DMS53 treated with DMSO at 0.1 percent for 48 hours (cell line): Measurements from ENCODE around the gene TK2.
"Not testable (repeated sequence)": the region's sequence is repeated elsewhere in the genome, so short reads cannot be mapped to it uniquely, and the experiment has no call there.

Experiments
- DNase-seq: peaks from one replicate; lab custom pipeline; 2025; ENCODE audit not compliant: unreplicated experiment; lab: John Stamatoyannopoulos, UW

TK2 gene

DNA sequence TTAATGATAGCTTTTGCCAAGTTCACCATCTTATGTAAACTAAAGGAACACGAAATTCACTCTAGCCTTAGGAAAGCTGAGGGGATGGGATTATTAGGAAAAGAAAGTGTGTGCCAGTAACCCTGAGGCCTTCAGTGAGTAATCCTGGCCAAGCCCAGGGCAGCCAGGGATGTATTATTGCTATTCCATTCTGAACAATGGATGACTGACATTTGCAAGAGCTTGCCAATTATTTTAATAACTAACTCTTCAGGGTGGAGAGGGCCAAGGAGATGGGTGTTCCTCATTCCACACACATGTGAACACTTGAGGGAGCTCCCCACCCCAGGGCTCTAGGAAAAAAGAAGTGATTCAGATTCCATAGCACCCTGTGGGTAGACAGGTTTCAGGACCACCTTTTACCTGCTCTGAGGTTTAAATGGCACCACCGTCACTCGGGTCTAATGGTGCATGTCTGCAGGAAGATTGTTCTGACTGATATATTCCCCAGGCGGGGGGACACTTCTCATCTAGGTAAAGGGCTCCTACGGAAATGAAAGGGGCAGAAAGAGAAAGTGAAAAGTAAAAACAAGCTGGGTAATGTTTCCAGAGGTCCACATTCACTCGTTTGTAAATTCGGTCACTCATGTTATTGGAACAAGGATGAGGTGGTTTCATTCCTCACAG, 41.5 kb downstream of the TK2 start:
- DNase-seq, result no peak

DNA sequence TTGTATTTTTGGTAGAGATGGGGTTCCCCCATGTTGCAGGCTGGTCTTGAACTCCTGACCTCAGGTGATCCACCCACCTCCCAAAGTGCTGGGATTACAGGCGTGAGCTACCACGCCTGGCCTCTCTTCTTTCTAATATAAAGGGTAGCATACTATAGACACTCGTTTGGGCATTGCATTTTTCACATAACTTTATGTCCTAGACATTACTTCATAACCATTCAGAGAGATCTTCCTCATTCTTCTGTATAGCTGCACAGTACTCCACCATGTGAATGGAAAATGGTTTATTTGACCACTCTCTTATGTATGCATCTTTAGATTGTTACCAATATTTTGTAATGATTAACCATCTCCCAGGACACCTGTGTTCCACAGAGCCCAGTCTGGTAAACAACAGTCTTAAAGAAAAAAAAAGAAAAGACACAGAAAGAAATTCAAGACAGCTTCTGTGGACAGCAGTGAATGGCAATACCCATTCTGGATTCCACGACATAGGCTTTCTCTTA, 42.1 kb downstream of the TK2 start:
- no peak for DNase-seq

DNA sequence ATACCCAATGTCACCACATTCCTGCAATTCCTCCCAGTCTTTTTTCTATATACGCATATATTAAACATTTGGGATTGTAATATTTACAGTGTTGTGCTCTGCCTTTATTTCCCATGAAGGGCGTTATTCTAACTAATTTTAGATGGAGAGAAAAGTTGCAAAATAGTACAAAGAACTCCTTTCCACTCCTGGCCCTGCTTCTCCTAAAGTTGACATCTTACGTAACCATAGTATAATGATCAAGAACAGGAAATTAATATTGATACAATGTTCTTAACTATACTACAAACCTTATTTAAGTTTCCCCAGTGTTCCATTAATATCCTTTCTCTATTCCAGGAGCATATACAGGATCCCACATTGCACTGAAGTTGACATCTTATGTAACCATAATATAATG, 46.3 kb downstream of the TK2 start:
- DNase-seq, result no peak

DNA sequence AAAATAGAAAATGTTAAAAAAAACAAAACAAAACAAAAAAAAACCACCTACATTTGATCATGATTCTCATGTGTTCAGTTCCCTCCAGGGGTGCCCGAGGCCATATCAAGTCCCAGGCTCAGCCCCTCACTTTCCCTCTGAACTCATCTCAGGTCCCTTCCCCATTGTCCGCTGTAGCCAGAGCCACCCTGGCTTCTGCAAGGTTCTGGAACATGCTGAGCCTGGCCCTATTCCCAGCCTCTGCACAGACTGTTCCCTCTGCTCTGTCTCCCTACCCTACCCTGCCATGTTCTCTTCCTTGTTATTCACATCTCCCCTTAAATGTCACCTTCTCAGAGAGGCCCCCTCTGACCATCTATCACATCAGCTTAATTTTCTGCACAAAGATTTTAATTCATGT, 46.9 kb downstream of the TK2 start:
- DNase-seq, result no peak

DNA sequence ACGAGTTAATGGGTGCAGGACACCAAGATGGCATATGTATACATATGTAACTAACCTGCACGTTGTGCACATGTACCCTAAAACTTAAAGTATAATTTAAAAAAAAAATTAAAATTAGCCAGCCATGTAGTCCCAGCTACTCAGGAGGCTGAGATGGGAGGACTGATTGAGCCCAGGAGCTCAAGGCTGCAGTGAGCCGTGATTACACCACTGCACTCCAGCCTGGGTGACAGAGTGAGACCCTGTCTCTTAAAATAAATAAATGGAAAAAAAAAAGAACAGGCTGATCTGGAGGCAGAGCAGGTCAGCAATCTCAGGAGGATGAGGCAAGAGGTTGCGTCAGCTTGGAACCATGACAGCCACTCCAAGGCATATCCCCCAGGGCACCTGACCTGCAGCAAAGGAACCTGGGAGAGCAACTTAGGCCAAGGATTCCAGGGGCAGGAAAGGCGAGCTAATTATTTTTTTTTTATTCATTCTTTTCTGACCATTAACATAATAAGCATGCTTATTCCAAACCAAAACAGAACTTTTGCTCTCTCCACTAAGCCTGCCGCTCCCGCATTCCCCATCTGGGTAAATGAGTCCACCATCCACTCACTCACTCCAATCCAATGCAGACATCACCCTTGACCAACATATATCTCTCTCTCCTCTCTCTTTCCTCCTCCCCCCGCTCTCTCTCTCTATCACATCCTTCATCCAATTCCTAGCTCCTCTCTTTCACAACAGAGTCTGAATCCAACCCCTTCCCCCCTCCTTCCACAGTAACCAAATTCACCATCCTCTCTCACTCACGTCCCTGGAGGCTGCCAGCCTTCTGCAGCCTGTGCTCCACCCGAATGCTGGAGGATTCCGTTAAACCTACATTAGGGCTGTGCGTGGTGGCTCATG, 47.7 kb downstream of the TK2 start:
- no peak for DNase-seq

DNA sequence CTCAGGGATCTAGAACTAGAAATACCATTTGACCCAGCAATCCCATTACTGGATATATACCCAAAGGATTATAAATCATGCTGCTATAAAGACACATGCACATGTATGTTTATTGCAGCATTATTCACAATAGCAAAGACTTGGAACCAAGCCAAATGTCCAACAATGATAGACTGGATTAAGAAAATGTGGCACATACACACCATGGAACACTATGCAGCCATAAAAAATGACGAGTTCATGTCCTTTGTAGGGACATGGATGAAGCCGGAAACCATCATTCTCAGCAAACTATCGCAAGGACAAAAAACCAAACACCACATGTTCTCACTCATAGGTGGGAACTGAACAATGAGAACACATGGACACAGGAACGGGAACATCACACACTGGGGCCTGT, 48.4 kb downstream of the TK2 start:
- DNase-seq, result not testable (repeated sequence)

DNA sequence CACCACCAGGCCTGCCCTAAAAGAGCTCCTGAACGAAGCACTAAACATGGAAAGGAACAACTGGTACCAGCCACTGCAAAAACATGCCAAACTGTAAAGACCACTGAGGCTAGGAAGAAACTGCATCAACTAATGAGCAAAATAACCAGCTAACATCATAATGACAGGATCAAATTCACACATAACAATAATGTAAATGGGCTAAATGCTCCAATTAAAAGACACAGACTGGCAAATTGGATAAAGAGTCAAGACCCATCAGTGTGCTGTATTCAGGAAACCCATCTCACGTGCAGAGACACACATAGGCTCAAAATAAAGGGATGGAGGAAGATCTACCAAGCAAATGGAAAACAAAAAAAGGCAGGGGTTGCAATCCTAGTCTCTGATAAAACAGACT, 52.0 kb downstream of the TK2 start:
- not testable (repeated sequence) for DNase-seq

DNA sequence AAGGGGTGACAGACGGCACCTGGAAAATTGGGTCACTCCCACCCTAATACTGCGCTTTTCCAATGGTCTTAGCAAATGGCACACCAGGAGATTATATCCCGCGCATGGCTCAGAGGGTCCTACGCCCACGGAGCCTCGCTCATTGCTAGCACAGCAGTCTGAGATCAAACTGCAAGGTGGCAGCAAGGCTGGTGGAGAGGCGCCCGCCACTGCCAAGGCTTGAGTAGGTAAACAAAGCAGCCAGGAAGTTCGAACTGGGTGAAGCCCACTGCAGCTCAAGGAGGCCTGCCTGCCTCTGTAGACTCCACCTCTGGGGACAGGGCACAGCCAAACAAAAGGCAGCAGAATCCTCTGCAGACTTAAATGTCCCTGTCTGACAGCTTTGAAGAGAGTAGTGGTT, 53.7 kb downstream of the TK2 start:
- DNase-seq, result not testable (repeated sequence)

DNA sequence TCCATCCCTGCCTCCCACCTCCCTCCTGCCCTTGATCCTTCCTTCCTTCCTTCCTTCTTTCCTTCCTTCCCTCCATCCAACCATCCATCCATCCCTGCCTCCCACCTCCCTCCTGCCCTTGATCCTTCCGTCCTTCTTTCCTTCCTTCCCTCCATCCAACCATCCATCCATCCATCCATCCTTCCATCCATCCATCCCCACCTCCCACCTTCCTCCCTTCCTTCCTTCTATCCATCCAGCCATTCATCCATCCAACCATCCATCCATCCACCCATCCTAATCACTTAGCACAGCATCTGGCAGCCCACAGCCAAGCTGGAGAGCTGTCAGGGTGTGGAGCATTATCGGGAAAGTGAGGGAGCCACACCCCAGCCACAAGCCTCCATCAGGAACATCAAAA, 54.5 kb downstream of the TK2 start:
- DNase-seq, result no peak

DNA sequence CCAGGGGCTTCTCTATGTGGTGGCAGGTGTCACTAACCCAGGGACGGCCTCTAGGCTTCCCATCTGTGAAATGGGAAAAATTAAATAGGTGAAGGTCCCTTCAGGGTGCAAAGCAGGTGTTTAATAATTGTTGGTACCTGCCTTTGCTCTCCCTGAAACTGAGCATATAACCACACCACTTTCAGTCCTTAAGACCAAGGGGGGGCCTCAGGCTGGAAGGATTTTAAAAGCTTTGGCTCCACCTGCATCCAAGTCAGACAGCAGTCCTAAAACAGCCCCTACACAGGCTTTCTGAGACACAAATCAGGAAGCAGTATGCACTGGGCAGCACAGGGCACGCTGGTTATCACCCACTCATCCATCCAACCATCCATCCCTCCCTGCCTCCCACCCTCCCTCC, 55.0 kb downstream of the TK2 start:
- DNase-seq, result no peak

DNA sequence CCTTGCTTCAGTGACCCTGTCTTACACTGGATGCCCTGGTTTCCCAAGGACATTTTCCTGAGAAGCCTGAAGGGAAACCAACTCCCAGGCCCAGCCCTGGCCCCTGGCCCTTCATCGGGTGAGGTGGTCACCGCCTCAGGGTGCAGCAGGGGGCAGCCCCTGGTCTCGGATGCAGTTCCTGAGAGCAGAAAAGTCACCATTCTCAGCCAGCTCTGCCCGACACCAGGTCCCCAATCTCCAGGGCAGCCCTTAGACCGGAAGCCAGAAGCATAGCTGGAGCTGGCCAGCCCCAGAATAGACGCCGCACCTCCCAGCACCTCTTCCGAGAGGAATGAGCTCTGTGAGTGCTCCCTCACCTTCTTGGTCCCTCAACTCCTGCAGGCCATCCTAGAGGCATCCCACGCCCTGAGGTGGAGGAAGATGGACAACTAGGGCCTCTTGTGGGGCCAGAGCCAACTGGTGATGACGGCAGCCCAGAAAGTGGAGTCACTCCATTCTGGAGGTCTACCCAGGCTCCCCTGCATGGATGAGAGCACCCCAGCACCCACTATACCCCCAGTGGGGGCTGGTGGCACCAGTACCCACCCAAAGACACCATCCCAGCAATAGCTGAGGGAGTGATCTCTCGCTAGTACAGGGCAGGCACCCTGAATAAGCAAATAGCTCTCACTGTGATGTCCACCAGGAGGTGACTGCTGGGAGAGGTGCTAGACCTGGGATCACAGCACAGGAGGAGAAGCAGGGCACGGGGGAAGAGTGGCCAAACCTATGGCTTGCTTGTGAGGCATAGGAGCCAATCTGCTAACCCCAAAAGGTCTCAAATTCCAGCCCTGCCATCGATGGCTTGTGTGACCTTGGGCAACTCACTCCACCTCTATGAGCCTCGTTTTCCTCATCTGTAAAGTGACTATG, 56.2 kb downstream of the TK2 start:
- no peak for DNase-seq

DNA sequence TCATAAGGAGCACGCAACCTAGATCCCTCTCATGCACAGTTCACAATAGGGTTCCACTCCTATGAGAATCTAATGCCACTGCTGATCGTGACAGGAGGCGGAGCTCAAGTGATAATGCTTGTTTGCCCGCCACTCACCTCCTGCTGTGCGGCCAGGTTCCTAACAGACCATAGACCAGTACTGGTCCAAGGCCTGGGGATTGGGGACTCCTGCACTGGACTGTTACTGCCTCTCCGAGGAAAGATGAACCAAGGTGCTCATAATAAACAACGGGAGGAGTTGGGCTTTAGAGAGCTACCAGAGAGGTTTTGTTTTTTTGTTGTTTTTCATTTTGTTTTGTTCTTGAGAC, 58.2 kb downstream of the TK2 start:
- no peak for DNase-seq

DNA sequence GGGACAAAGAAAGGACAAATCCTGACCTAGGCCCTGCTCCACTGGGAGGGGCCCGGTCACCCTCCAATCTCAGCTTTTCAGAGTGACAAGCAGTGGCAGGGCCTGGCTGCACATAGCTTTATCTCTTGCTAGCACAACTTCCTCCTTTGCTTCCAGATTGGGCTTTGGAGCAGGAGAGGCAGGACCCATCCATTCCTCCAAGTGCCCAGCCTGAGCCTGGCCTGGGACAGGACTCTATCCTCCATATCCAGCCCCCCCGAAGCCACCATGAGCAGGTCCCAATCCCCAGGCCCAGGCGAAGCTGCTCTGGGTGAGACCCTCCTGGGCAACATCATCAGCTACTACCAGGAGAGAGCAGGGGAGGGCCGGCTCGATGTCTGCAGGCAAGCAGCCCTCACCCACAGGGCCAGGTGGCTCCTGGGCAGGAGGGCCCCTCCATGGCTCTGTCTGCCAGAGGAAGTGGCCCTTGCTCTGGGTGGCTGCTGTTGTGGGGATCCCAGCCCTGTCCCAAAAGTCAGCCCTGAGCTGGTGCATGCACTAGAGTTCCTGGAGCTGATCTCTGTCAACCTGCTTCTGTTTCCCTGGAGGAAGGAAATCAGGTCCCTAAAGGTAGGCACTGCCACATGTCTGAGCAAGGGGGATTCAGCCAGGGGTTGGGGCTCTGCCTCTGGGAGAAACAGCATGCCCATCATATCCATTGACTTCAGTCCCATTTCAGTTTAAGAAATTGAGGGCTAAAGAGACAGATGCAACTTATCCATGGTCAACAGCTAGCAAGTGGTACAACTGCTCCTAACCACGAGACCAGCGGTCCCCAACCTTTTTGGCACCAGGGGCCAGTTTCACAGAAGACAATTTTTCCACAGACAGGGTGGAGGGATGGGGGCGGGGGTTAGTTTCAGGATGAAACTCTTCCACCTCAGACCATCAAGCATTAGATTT, 58.9 kb downstream of the TK2 start:
- no peak for DNase-seq

DNA sequence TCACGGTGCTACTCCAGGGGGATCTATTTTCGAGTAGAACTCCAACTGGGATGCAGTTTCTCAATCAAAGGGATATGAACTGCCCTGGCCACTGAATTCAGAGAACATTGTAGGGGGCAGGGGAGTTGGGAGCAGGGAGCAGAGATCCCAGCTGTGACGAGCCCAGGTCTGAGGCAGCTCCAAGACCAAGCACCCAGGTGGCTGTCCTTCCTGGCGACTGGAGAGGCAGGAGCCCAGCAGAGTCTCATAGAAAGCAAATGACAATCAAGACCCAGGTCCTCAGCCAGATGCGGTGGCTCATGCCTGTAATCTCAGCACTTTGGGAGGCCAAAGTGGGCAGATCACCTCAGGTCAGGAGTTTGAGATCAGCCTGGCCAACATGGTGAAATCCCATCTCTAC, 60.1 kb downstream of the TK2 start:
- DNase-seq, result no peak

DNA sequence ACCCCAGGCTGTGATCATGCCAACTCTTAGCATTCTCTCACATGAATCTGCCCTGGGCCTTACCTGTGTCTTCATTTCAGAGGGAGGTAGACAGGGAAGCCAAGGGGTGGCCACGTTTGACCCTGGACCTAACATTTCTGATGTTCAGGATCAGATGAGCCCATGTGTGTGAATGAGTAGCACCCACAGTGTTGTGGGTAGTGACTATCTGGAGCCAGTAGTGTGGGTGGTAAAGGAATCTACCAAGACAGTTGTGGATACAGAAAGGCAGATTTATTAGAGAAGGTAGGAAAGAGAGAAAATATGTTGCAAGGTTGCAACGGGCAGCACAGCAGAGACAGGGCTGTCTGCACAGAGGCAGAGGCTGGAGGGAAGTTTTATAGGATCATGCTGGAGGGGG, 60.5 kb downstream of the TK2 start:
- no peak for DNase-seq

DNA sequence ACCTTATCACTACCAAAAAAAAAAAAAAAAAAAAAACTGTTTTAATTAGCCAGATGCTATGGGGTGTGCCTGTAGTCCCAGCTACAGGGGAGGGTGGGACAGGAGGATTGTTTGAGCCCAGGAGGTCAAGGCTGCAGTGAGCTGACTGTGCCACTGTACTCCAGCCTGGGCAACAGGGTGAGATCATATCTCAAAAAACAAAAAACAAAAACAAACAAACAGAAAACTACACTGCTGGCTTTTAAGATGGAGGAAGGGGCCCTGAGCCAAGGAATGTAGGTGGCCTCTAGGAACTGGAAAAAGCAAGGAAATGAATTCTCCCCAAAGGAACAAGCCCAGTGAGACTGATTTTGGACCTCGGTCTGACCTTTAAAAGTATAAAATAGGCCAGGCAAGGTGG, 61.4 kb downstream of the TK2 start:
- no peak for DNase-seq

DNA sequence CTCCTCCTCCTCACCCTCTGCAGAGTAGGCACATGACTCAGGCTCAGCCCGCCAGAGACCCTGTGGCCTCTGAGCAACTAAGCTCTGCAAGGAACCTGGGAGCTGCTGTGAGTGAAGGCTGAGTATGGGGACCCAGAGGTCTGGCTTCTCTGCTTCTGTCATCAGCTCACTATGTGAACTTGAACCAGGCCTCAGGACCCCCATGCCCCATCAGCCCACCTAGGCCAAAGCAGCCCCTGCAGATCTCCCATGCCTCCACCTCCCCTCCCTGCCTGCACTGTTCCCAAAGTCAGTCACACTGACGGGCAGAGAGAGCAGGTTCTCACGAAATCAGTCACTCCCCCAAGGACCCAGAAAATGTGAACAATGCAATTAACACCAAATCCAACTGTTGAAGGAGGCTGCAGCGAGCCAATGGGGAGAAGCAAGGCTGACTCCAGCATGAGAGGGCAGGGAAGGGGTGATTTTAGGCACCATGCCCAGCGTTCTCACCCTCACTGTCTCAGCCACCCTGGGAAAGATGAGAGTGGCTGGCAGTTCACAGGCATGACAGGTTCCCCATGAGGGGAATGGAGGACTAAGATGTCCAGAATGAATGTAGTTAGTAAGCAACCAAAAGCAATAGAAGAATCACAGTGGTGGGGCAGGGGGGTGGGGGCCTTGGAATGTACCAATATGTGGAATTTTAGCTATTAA, 62.2 kb downstream of the TK2 start:
- no peak for DNase-seq

DNA sequence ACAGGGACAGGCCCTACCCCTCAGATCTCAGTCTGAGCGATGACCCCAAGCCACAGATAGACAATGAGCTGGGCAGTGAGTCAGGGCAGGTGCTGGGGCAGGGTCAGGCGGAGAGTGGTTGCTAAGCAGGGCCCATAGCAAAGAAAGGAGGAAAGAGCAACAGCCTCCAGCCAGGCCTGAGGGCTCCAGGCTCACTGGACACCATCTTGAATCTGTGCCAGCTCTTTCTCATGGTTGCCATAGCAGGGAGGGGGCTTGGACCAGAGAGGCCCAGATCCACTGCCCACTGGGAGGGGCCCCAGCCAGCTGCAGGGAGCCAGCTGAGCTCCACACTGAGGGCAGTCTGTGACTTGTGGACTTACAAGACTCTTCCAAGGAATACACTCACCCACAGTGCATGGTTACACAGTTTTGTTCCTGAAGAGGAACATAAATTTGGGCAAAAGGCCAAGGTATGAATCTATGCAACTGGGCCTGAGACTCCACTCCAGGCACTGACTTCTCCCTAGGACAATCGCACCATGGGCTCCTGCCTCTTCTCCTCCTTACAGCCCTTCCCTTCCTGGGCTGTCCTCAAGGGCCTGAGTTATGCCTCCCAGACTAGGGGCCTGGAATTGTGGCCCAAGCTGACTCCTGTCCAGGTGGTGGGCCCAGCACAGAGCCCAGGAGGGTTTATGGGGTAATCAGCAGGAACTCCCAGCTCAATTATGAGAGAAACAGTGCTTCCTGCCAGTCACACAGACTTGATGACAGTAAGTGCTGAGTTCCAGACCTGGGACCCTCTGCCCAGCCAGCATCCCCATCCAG, 62.9 kb downstream of the TK2 start:
- no peak for DNase-seq

DNA sequence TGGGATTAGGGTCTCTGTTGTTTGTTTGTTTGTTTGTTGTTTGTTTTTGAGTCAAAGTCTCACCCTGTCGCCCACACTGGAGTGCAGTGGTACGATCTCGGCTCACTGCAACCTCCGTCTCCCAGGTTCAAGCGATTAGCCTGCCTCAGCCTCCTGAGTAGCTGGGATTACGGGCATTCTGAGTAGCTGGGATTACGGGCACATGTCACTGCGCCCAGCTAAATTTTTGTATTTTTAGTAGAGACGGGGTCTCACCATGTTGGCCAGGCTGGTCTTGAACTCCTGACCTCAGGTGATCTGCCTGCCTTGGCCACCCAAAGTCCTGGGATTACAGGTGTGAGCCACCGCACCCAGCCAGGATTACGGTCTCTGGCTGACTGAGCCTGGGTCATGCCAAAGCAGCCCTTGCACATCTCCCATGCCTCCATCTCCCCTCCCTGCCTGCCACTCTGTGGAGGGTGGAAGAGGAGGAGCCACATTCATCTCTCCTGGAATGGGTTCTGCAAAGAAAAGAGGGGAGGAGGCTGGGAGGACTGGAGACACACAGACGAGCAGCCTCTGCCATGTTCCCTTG, 63.6 kb downstream of the TK2 start:
- DNase-seq, result no peak
